GM12878 (cell line): Measurements from ENCODE around the gene POMP. TPM values are rescaled to one million over a fixed set of nuclear protein-coding genes. Genes with fewer than 3 reads are reported as not detected.

Experiments used
- ATAC-seq: fragments of 200-7000 bp; cut with Tn5 transposase; 3 replicates; pipeline ENCODE4 v1.9.1; 2020; ENCODE audit warnings: mild to moderate bottlenecking, moderate library complexity
- BruUV-seq: library from RNA; stranded (reverse); fragments of 400-500 nt; replicated peaks from 2 replicates; lab custom pipeline; 2021; lab: Mats Ljungman, UMichigan
- CTCF ChIA-PET: fragments of 300-600 bp; sonication (Branson Sonifier 250); formaldehyde crosslinking; extraction: SDS; loops from one replicate; lab custom pipeline; 2021; ENCODE audit warnings: inconsistent platforms; lab: Yijun Ruan, JAX
- POLR2A ChIA-PET: fragments of 350-600 bp; formaldehyde crosslinking; extraction: SDS; loops from one replicate; lab custom pipeline; 2021; ENCODE audit warnings: inconsistent platforms; lab: Charles Lee
- RAD21 ChIA-PET: fragments of 300-600 bp; sonication (Branson Sonifier 250); formaldehyde crosslinking; loops from one replicate; lab custom pipeline; 2023; ENCODE audit warnings: antibody characterized with exemption; ENCODE audit not compliant: unreplicated experiment; lab: Charles Lee
- SMC1A ChIA-PET: fragments of 300-600 bp; sonication (Branson Sonifier 250); formaldehyde crosslinking; loops from one replicate; lab custom pipeline; 2023; ENCODE audit not compliant: unreplicated experiment, uncharacterized antibody; lab: Charles Lee
- DNase-seq: peaks from one replicate; pipeline ENCODE4 v3.0.0-alpha.2; 2011; ENCODE audit warnings: low read depth, low spot score
- FAIRE-seq: peaks from 3 replicates; lab custom pipeline; 2011; peaks lifted over from hg19 to GRCh38; lab: Jason Lieb, UNC
- H2AFZ ChIP-seq: 2 replicates; pipeline ENCODE4 v1.6.0; 2011; ENCODE audit warnings: low read depth, low read length, control low read depth; ENCODE audit not compliant: control insufficient read depth
- H3K27ac ChIP-seq: 2 replicates; pipeline ENCODE4 v1.5.1; 2011; ENCODE audit warnings: control low read depth; ENCODE audit not compliant: control insufficient read depth, insufficient read depth
- H3K27me3 ChIP-seq, 2 experiments: replicated peaks in 1 of 2; 2 replicates each; pipeline versions ENCODE4 v1.6.0 to v1.6.1; 2011; ENCODE audit warnings: low read length in 1 of 2; ENCODE audit not compliant: control insufficient read depth in 2 of 2, insufficient read depth in 2 of 2
- H3K36me3 ChIP-seq, 2 experiments: 2 replicates each; pipeline ENCODE4 v1.5.1; 2011; ENCODE audit warnings: low read length in 1 of 2; ENCODE audit not compliant: control insufficient read depth in 2 of 2, insufficient read depth in 2 of 2
- H3K4me1 ChIP-seq: 2 replicates; pipeline ENCODE4 v1.6.1; 2011; ENCODE audit warnings: mild to moderate bottlenecking, low read length, moderate library complexity, mixed read lengths; ENCODE audit not compliant: control insufficient read depth, insufficient read depth
- H3K4me2 ChIP-seq: 2 replicates; pipeline ENCODE4 v1.6.0; 2011; ENCODE audit warnings: control low read depth; ENCODE audit not compliant: control insufficient read depth, insufficient read depth
- H3K4me3 ChIP-seq: fragments of 200-600 bp; sonication (generic); 2 replicates; pipeline ENCODE4 v1.5.1; 2016
- H3K79me2 ChIP-seq: 2 replicates; pipeline ENCODE4 v1.6.0; 2011; ENCODE audit warnings: low read length; ENCODE audit not compliant: control insufficient read depth, insufficient read depth
- H3K9ac ChIP-seq: 2 replicates; pipeline ENCODE4 v1.8.0; 2011; ENCODE audit warnings: low read length, control low read depth, mixed read lengths; ENCODE audit not compliant: control insufficient read depth, insufficient read depth
- H3K9me3 ChIP-seq: replicated peaks from 3 replicates; pipeline ENCODE4 v1.5.1; 2011; ENCODE audit warnings: mild to moderate bottlenecking, low read length; ENCODE audit not compliant: control insufficient read depth, insufficient read depth
- H4K20me1 ChIP-seq: 2 replicates; pipeline ENCODE4 v1.6.0; 2011; ENCODE audit not compliant: control insufficient read depth, insufficient read depth
- BHLHE40 ChIP-seq, 2 experiments: fragments of 450-650 bp in 1 of 2; IDR thresholded peaks; 2 replicates each; pipeline ENCODE4 v1.6.1; 2011 to 2017; ENCODE audit warnings: low read depth in 2 of 2, borderline replicate concordance in 1 of 2, improper control_type of control experiment in 1 of 2, low read length in 1 of 2, mild to moderate bottlenecking in 1 of 2
- CHD2 ChIP-seq: IDR thresholded peaks from 2 replicates; pipeline ENCODE4 v1.6.1; 2011; ENCODE audit warnings: low read depth, low read length, improper control_type of control experiment, borderline replicate concordance
- ETV6 ChIP-seq, 2 experiments: fragments of 450-650 bp in 1 of 2; IDR thresholded peaks in 1 of 2; conservative IDR thresholded peaks in 1 of 2; 2 replicates each; pipeline ENCODE4 v1.6.1; 2014; ENCODE audit warnings: antibody characterized with exemption in 1 of 2, borderline replicate concordance in 1 of 2, low read depth in 1 of 2, mild to moderate bottlenecking in 1 of 2, moderate library complexity in 1 of 2
- GATAD2B ChIP-seq: fragments of 450-650 bp; conservative IDR thresholded peaks from 2 replicates; pipeline ENCODE4 v1.6.1; 2017; ENCODE audit warnings: low read depth, mild to moderate bottlenecking, moderate library complexity
- MTA2 ChIP-seq: fragments of 450-650 bp; IDR thresholded peaks from 2 replicates; pipeline ENCODE4 v1.6.1; 2016; ENCODE audit warnings: low read depth, mild to moderate bottlenecking, moderate library complexity
- NFIC ChIP-seq: IDR thresholded peaks from 2 replicates; pipeline ENCODE4 v1.6.1; 2012; ENCODE audit warnings: low read depth, mild to moderate bottlenecking, inconsistent platforms, low read length, moderate library complexity
- PAX8 ChIP-seq: fragments of 450-650 bp; IDR thresholded peaks from 2 replicates; pipeline ENCODE4 v1.6.1; 2017; ENCODE audit warnings: mild to moderate bottlenecking, moderate library complexity
- RB1 ChIP-seq: fragments of 450-650 bp; formaldehyde crosslinking; IDR thresholded peaks from 2 replicates; pipeline ENCODE4 v1.6.1; 2017; ENCODE audit warnings: mild to moderate bottlenecking, borderline replicate concordance
- SREBF2 ChIP-seq: IDR thresholded peaks from 2 replicates; pipeline ENCODE4 v1.6.1; 2012; ENCODE audit warnings: mild to moderate bottlenecking, low read length
- WGBS: methylation state at CpG from one replicate; pipeline ENCODE4 v1.1.6; 2016; ENCODE audit warnings: low lambda C conversion rate; ENCODE audit not compliant: insufficient replicate concordance, insufficient coverage; ENCODE audit errors: missing lambda C conversion rate; 5-methylcytosine and 5-hydroxymethylcytosine counted together
- in situ Hi-C: fragments of 300-500 bp; cut with MboI; formaldehyde crosslinking; loops from 9 replicates; pipeline ENCODE4 v1.14.3; 2018; ENCODE audit warnings: mixed read lengths
- intact Hi-C: fragments of 100-400 bp; cut with micrococcal nuclease; formaldehyde crosslinking; loops from one replicate; pipeline ENCODE4 v1.14.2; 2022; ENCODE audit not compliant: unreplicated experiment
- polyA plus RNA-seq, 11 experiments: library from polyadenylated mRNA; depleted of rRNA in 4 of 11; unstranded in 6 of 11; stranded (reverse) in 5 of 11; fragments of >200 nt; fragmentation: Nextera tagmentation in 4 of 11; fragmentation: Illumina TruSeq in 1 of 11; extraction: Ambion mirVana in 4 of 11; extraction: Trizol in 1 of 11; gene quantifications; 1 replicate in 1 of 11; 2 replicates in 10 of 11; pipeline versions ENCODE4 v1.2.1 to v1.2.3, GENCODE V29; 2011 to 2016; ENCODE audit warnings: inconsistent platforms in 2 of 11, missing spikeins in 2 of 11, low read depth in 1 of 11
- total RNA-seq, 4 experiments: library from RNA; depleted of rRNA in 3 of 4; stranded (reverse); fragments of >200 nt in 3 of 4; fragmentation: Illumina TruSeq in 1 of 4; extraction: Trizol in 1 of 4; gene quantifications; 2 replicates each; pipeline versions ENCODE4 v1.2.1 to v1.2.3, GENCODE V29; 2013 to 2021
- TF ChIP-seq, protein P1 (sequence below): fragments of 450-650 bp; IDR thresholded peaks from 2 replicates; pipeline ENCODE4 v1.6.1; 2017; ENCODE audit warnings: mild to moderate bottlenecking, moderate library complexity

The POMP gene
- total and polyA plus RNA-seq, 10 of the 15 experiments (the other 5 are each of a cell fraction or from before 2014, with no cell fraction given), result 90.4 to 668 (median 144) TPM

DNA sequence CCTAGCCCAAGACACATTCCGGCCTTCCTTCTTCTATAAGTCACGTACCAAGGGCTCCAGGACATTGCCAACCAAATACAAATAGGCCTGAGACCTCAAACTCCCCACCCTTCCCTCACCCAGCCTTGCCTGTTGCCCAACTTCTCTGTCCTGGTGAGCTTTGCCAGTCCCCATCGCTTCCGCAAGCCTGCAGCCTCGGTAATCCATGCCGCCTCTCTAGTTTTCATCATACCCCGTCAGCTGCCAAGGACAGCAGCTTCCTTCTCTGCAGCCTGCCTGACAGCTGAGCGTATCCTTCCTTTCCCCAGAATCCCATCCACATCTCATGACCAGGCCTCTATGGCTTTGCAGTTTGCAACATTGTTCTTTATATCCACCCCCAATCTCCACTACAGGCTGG, 36.6 kb upstream of the POMP start (continued):
- TF ChIP-seq BHLHE40 (IDR thresholded peaks at IDR 0.05; ENCODE audit: borderline replicate concordance in 1 of 2, low read depth in 2 of 2, low read length in 1 of 2) (no peak), CHD2 (no peak), PAX8 (no peak)

DNA sequence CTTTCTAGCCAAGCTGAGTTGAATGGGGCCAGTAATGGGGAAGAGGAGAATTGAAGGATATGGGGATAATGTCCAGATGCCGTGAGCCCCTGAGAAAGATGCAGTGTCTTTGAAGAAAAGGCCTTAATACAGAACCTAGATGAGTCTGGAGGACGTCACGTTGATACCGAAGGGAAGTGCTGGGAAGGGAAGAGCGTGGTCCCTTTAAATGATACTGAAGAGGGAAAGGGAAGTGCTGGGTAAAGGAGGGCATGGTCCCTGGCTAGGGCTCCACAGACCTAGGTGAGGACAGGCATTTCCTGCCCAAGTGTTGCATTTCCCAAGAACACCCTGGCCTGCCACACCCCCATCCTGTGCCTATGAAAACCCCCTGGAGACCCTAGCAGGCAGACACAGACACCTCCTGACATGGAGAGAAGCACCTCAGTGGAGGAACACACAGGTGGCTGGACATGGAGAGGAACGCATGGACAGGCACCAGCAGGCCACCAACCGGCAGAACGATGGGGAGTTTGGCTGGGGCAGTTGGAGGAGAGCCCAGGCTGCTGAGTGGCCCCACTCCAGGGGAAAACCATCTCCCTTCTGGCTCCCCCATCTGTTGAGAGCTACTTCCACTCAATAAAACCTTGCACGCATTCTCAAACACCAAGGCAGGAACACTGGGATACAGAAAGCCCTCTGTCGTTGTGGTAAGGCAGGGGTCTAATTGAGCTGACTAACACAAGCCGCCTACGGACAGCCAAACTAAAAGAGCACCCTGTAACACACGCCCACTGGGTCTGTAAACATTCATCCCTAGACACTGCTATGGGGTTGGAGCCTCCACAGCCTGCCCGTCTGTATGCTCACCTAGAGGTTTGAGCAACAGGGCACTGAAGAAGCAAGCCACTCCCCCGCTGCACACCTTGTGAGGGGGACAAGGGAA, 34.9 kb upstream of the POMP start:
- no peak overlapping the region for H3K9ac ChIP-seq
- no peaks in the 10 kb centered on the region for H3K36me3 ChIP-seq
- RAD21 ChIA-PET, result interaction anchor here (1.1 kb wide), 1 partner anchor 14 kb away, joined by 3 read pairs; no protein-coding TSS in a partner anchor
- no peaks in the 10 kb centered on the region for H3K4me1 ChIP-seq
- no peaks in the 10 kb centered on the region for H4K20me1 ChIP-seq
- SMC1A ChIA-PET, result no interaction called here
- TF ChIP-seq NFIC (no peak), RB1 (no peak), SREBF2 (no peak), ETV6 (conservative IDR thresholded peaks at IDR 0.05 in 1 of 2, IDR thresholded peaks at IDR 0.05 in 1 of 2; ENCODE audit: borderline replicate concordance in 1 of 2, low read depth in 1 of 2) (no peak), GATAD2B (no peak), MTA2 (no peak)
- TF ChIP-seq, protein P1, sequence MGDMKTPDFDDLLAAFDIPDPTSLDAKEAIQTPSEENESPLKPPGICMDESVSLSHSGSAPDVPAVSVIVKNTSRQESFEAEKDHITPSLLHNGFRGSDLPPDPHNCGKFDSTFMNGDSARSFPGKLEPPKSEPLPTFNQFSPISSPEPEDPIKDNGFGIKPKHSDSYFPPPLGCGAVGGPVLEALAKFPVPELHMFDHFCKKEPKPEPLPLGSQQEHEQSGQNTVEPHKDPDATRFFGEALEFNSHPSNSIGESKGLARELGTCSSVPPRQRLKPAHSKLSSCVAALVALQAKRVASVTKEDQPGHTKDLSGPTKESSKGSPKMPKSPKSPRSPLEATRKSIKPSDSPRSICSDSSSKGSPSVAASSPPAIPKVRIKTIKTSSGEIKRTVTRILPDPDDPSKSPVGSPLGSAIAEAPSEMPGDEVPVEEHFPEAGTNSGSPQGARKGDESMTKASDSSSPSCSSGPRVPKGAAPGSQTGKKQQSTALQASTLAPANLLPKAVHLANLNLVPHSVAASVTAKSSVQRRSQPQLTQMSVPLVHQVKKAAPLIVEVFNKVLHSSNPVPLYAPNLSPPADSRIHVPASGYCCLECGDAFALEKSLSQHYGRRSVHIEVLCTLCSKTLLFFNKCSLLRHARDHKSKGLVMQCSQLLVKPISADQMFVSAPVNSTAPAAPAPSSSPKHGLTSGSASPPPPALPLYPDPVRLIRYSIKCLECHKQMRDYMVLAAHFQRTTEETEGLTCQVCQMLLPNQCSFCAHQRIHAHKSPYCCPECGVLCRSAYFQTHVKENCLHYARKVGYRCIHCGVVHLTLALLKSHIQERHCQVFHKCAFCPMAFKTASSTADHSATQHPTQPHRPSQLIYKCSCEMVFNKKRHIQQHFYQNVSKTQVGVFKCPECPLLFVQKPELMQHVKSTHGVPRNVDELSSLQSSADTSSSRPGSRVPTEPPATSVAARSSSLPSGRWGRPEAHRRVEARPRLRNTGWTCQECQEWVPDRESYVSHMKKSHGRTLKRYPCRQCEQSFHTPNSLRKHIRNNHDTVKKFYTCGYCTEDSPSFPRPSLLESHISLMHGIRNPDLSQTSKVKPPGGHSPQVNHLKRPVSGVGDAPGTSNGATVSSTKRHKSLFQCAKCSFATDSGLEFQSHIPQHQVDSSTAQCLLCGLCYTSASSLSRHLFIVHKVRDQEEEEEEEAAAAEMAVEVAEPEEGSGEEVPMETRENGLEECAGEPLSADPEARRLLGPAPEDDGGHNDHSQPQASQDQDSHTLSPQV, result no peak
- intact Hi-C loops (no loop called here), in situ Hi-C loops (no loop called here)
- no peaks in the 10 kb centered on the region for H3K79me2 ChIP-seq
- H3K9me3 ChIP-seq, result no peaks in the 10 kb centered on the region
- H3K27ac ChIP-seq, result no peak overlapping the region
- POLR2A ChIA-PET, result interaction anchor here (0.5 kb wide), 1 partner anchor 13 kb away, joined by 4 read pairs; no protein-coding TSS in a partner anchor
- no peak overlapping the region for H3K4me2 ChIP-seq
- CTCF ChIA-PET, result interaction anchor here (0.5 to 2.2 kb wide), 2 partner anchors 10 to 141 kb away, joined by 3 to 4 read pairs; no protein-coding TSS in a partner anchor
- no TSS peak for BruUV-seq
- WGBS, result 58% methylated on average over 15 of the region's 15 CpGs
- no peaks in the 10 kb centered on the region; a peak in 1 of 4 replicates for H3K27me3 ChIP-seq
- H3K4me3 ChIP-seq, result no peak overlapping the region
- no peak for ATAC-seq
- no peak overlapping the region for H2AFZ ChIP-seq
- no peak for DNase-seq
- FAIRE-seq, result no peak
